HFFc6 (cell line): Measurements from ENCODE around the gene TEDC2. TPM values are rescaled to one million over a fixed set of nuclear protein-coding genes. Genes with fewer than 3 reads are reported as not detected.
A peak's percentile ranks its signal among the peaks of the same experiment; 100 is the strongest.
"Not testable (repeated sequence)": the region's sequence is repeated elsewhere in the genome, so short reads cannot be mapped to it uniquely, and the experiment has no call there.

Experiments used
- DNase-seq: peaks from one replicate; pipeline ENCODE4 v3.0.0-alpha.2; 2018
- H3K27ac Mint-ChIP-seq: 2 replicates; pipeline ENCODE4 v1.8.0; 2020; ENCODE audit warnings: mild to moderate bottlenecking, mixed read lengths
- H3K27me3 Mint-ChIP-seq: 2 replicates; pipeline ENCODE4 v1.8.0; 2021; ENCODE audit warnings: mild to moderate bottlenecking, moderate library complexity, mixed read lengths; ENCODE audit not compliant: insufficient read depth
- H3K36me3 Mint-ChIP-seq: 2 replicates; pipeline ENCODE4 v1.8.0; 2021; ENCODE audit warnings: low read depth, mixed read lengths
- H3K4me1 Mint-ChIP-seq: 2 replicates; pipeline ENCODE4 v1.8.0; 2020; ENCODE audit warnings: low read depth, mixed read lengths
- H3K4me3 Mint-ChIP-seq: 2 replicates; pipeline ENCODE4 v1.8.0; 2020; ENCODE audit warnings: mild to moderate bottlenecking, moderate library complexity, mixed read lengths
- H3K9me3 Mint-ChIP-seq: 2 replicates; pipeline ENCODE4 v1.8.0; 2020; ENCODE audit warnings: mild to moderate bottlenecking, mixed read lengths
- CTCF ChIP-seq: fragments of 200-600 bp; sonication (generic); IDR thresholded peaks from 2 replicates; pipeline ENCODE4 v1.5.0; 2021; ENCODE audit warnings: antibody characterized with exemption, mild to moderate bottlenecking
- total RNA-seq, 6 experiments: library from RNA; stranded (reverse); fragmentation: NEBNext Ultra II Directional; extraction: Animal tissue kit (Norgen Biotek cat#: 25700); gene quantifications; 2 replicates in 1 of 6; 3 replicates in 5 of 6; pipeline ENCODE4 v1.2.3, GENCODE V29; 2021

TEDC2 gene
- total RNA-seq, 6 experiments from 2014 or later, result 3.6 to 8.3 (median 8.0) TPM

GRCh38 chr16:2478279-2478678 is 18.4 kb downstream of the TEDC2 start:
- TF ChIP-seq CTCF, result no peak
- H3K36me3 Mint-ChIP-seq, result no peaks in the 10 kb centered on the region
- DNase-seq, result no peak
- no peaks in the 10 kb centered on the region for H3K9me3 Mint-ChIP-seq
- H3K4me3 Mint-ChIP-seq, result no peak overlapping the region
- H3K27me3 Mint-ChIP-seq, result peaks cover 5% of the 10 kb centered on the region; the same call in 1 of the 2 replicates
- H3K27ac Mint-ChIP-seq, result no peak overlapping the region
- peaks cover 22% of the 10 kb centered on the region for H3K4me1 Mint-ChIP-seq

- DNase-seq, H3K4me3 Mint-ChIP-seq, H3K27ac Mint-ChIP-seq, H3K9me3 Mint-ChIP-seq, H3K36me3 Mint-ChIP-seq, H3K27me3 Mint-ChIP-seq: not testable (repeated sequence)
- peaks cover 28% of the 10 kb centered on the region for H3K4me1 Mint-ChIP-seq
Measured at GRCh38 chr16:2479996-2480395, 20.1 kb downstream of the TEDC2 start.

- H3K4me3 Mint-ChIP-seq, result no peak overlapping the region
- no peak for DNase-seq
- no peaks in the 10 kb centered on the region for H3K9me3 Mint-ChIP-seq
- no peak overlapping the region for H3K27ac Mint-ChIP-seq
- H3K36me3 Mint-ChIP-seq, result no peaks in the 10 kb centered on the region
- peaks cover 28% of the 10 kb centered on the region for H3K4me1 Mint-ChIP-seq
- TF ChIP-seq CTCF, result no peak
- H3K27me3 Mint-ChIP-seq, result peaks cover 5% of the 10 kb centered on the region; the same call in 1 of the 2 replicates
Measured at GRCh38 chr16:2480948-2481347, 21.0 kb downstream of the TEDC2 start.

GRCh38 chr16:2481676-2482075 is 21.8 kb downstream of the TEDC2 start:
- Mint-ChIP-seq H3K4me3 (no peak overlapping the region), H3K27me3 (peaks cover 5% of the 10 kb centered on the region; the same call in 1 of the 2 replicates), H3K9me3 (no peaks in the 10 kb centered on the region), H3K27ac (peak overlapping the region; percentile 97), H3K36me3 (no peaks in the 10 kb centered on the region), H3K4me1 (peaks cover 28% of the 10 kb centered on the region)
- no peak for TF ChIP-seq CTCF
- DNase-seq, result no peak

- Mint-ChIP-seq H3K36me3 (no peaks in the 10 kb centered on the region), H3K27ac (peak overlapping the region; percentile 97), H3K9me3 (no peaks in the 10 kb centered on the region), H3K4me3 (peak overlapping the region; percentile 86), H3K27me3 (peaks cover 9% of the 10 kb centered on the region), H3K4me1 (peaks cover 33% of the 10 kb centered on the region)
- DNase-seq, result no peak
- no peak for TF ChIP-seq CTCF
Measured at GRCh38 chr16:2482249-2482648, 22.3 kb downstream of the TEDC2 start.

- Mint-ChIP-seq H3K27me3 (peaks cover 11% of the 10 kb centered on the region), H3K36me3 (no peaks in the 10 kb centered on the region), H3K27ac (peak overlapping the region; percentile 97), H3K9me3 (no peaks in the 10 kb centered on the region), H3K4me3 (peak overlapping the region; percentile 86), H3K4me1 (peaks cover 32% of the 10 kb centered on the region)
- TF ChIP-seq CTCF, result no peak
- peak; percentile 83 for DNase-seq
Measured at GRCh38 chr16:2482708-2483534, 23.0 kb downstream of the TEDC2 start.
